HCT116 (cell line): ENCODE results near the gene ROR2. TPM values are rescaled to one million over a fixed set of nuclear protein-coding genes. Genes with fewer than 3 reads are reported as not detected.

ENCODE experiments used
- ATAC-seq: fragments of 200-7000 bp; cut with Tn5 transposase; 2 replicates; pipeline ENCODE4 v1.9.1; 2020; ENCODE audit warnings: mild to moderate bottlenecking, moderate library complexity
- BruUV-seq: library from RNA; stranded (reverse); fragments of 400-500 nt; replicated peaks from 2 replicates; lab custom pipeline; 2021; lab: Mats Ljungman, UMichigan
- CTCF ChIA-PET: fragments of 300-600 bp; sonication (Branson Sonifier 250); formaldehyde crosslinking; loops from one replicate; lab custom pipeline; 2021; ENCODE audit warnings: antibody characterized with exemption; lab: Charles Lee
- POLR2A ChIA-PET: fragments of 300-600, 350-600 bp; sonication (Branson Sonifier 250); formaldehyde crosslinking; loops from one replicate; lab custom pipeline; 2021; ENCODE audit warnings: antibody characterized with exemption; lab: Charles Lee
- RAD21 ChIA-PET, 2 experiments: fragments of 300-600 bp; sonication (Branson Sonifier 250); formaldehyde crosslinking; loops; one replicate each; lab custom pipeline; 2023; ENCODE audit warnings: low total read pairs in 2 of 2; ENCODE audit not compliant: uncharacterized antibody in 2 of 2, unreplicated experiment in 2 of 2, low non-redundant PET in 1 of 2; lab: Charles Lee
- DNase-seq: peaks from one replicate; pipeline ENCODE4 v3.0.0-alpha.2; 2010; ENCODE audit warnings: low read depth, low spot score
- H2AFZ ChIP-seq: fragments of 200-600 bp; shearing (Covaris generic), sonication (generic); 2 replicates; pipeline ENCODE4 v1.6.1; 2017; ENCODE audit warnings: low read depth, mixed run types, mixed read lengths, antibody characterized with exemption, low read length; ENCODE audit not compliant: poor library complexity, severe bottlenecking
- H3K27ac ChIP-seq: 2 replicates; pipeline ENCODE4 v1.5.1; 2012; ENCODE audit warnings: low read depth, low read length
- H3K27me3 ChIP-seq: fragments of 200-600 bp; sonication (generic); 2 replicates; pipeline ENCODE4 v1.6.1; 2016; ENCODE audit warnings: mixed run types, low read length, mixed read lengths; ENCODE audit not compliant: insufficient read depth
- H3K36me3 ChIP-seq, 2 experiments: fragments of 200-500 bp in 1 of 2; fragments of 200-600 bp in 1 of 2; sonication (Bioruptor generic) in 1 of 2; sonication (generic) in 1 of 2; 2 replicates each; pipeline versions ENCODE4 v1.5.1 to v1.6.1; 2014 to 2016; ENCODE audit warnings: low read length in 2 of 2, inconsistent platforms in 1 of 2, mixed read lengths in 1 of 2, mixed run types in 1 of 2; ENCODE audit not compliant: insufficient read depth in 2 of 2, control insufficient read depth in 1 of 2
- H3K4me1 ChIP-seq, 2 experiments: fragments of 200-600 bp in 1 of 2; sonication (generic) in 1 of 2; 2 replicates each; pipeline versions ENCODE4 v1.5.1 to v1.6.1; 2012 to 2017; ENCODE audit warnings: low read length in 2 of 2, inconsistent platforms in 1 of 2, mild to moderate bottlenecking in 1 of 2, mixed read lengths in 1 of 2, mixed run types in 1 of 2, moderate library complexity in 1 of 2; ENCODE audit not compliant: insufficient read depth in 2 of 2, control insufficient read depth in 1 of 2
- H3K4me2 ChIP-seq: fragments of 200-600 bp; sonication (generic); 2 replicates; pipeline ENCODE4 v1.6.1; 2017; ENCODE audit warnings: mixed run types, low read length, mixed read lengths
- H3K4me3 ChIP-seq, 2 experiments: fragments of 200-600 bp in 1 of 2; sonication (generic) in 1 of 2; replicated peaks in 1 of 2; 2 replicates each; pipeline ENCODE4 v1.5.1; 2011 to 2016; ENCODE audit warnings: low read length in 2 of 2, control low read depth in 1 of 2, low read depth in 1 of 2, mild to moderate bottlenecking in 1 of 2, mixed read lengths in 1 of 2, mixed run types in 1 of 2
- H3K79me2 ChIP-seq: fragments of 200-600 bp; sonication (generic); 2 replicates; pipeline ENCODE4 v1.6.1; 2017; ENCODE audit warnings: mild to moderate bottlenecking, mixed run types, low read length, moderate library complexity, mixed read lengths; ENCODE audit not compliant: insufficient read depth
- H3K9ac ChIP-seq: fragments of 200-600 bp; sonication (generic); 2 replicates; pipeline ENCODE4 v1.6.1; 2016; ENCODE audit warnings: low read length, mixed read lengths
- H3K9me2 ChIP-seq: fragments of 200-600 bp; sonication (generic), shearing (Covaris generic); 2 replicates; pipeline ENCODE4 v1.6.1; 2017; ENCODE audit warnings: mixed run types, mild to moderate bottlenecking, moderate library complexity; ENCODE audit not compliant: insufficient read depth
- H3K9me3 ChIP-seq, 2 experiments: fragments of 200-500 bp in 1 of 2; fragments of 200-600 bp in 1 of 2; sonication (Bioruptor generic) in 1 of 2; sonication (generic) in 1 of 2; 2 replicates each; pipeline ENCODE4 v1.6.1; 2014 to 2017; ENCODE audit warnings: low read length in 2 of 2, mixed read lengths in 2 of 2, inconsistent platforms in 1 of 2, low read depth in 1 of 2, mild to moderate bottlenecking in 1 of 2, mixed run types in 1 of 2, moderate library complexity in 1 of 2; ENCODE audit not compliant: control insufficient read depth in 1 of 2, insufficient read depth in 1 of 2
- H4K20me1 ChIP-seq: fragments of 200-600 bp; sonication (generic), shearing (Covaris generic); 2 replicates; pipeline ENCODE4 v1.6.1; 2017; ENCODE audit warnings: mixed run types, mild to moderate bottlenecking, moderate library complexity; ENCODE audit not compliant: insufficient read depth
- CBX3 ChIP-seq: IDR thresholded peaks from 2 replicates; pipeline ENCODE4 v1.6.1; 2012; ENCODE audit warnings: low read depth
- CTCF ChIP-seq, 3 experiments: fragments of 200-600 bp in 1 of 3; sonication (generic) in 1 of 3; IDR thresholded peaks in 2 of 3; conservative IDR thresholded peaks in 1 of 3; 2 replicates each; pipeline ENCODE4 v1.5.1; 2012 to 2017; ENCODE audit warnings: low read depth in 2 of 3, low read length in 2 of 3, antibody characterized with exemption in 1 of 3, borderline replicate concordance in 1 of 3, control low read depth in 1 of 3, mild to moderate bottlenecking in 1 of 3, mixed read lengths in 1 of 3, mixed run types in 1 of 3, moderate library complexity in 1 of 3; ENCODE audit not compliant: insufficient read depth in 1 of 3
- ELF1 ChIP-seq: IDR thresholded peaks from 2 replicates; pipeline ENCODE4 v1.6.1; 2012; ENCODE audit warnings: low read depth, borderline replicate concordance
- EZH2 ChIP-seq: fragments of 200-600 bp; sonication (generic); IDR thresholded peaks from 2 replicates; pipeline ENCODE4 v1.6.1; 2017; ENCODE audit warnings: antibody characterized with exemption, mixed run types
- EZH2phosphoT487 ChIP-seq: fragments of 200-600 bp; IDR thresholded peaks from 2 replicates; pipeline ENCODE4 v1.6.1; 2018; ENCODE audit warnings: antibody characterized with exemption, borderline replicate concordance
- JUND ChIP-seq: IDR thresholded peaks from 2 replicates; pipeline ENCODE4 v1.6.1; 2012
- MAX ChIP-seq: IDR thresholded peaks from 2 replicates; pipeline ENCODE4 v1.6.1; 2012
- POLR2A ChIP-seq: IDR thresholded peaks from 2 replicates; pipeline ENCODE4 v1.7.0; 2011; ENCODE audit warnings: borderline replicate concordance; ENCODE audit not compliant: insufficient read depth, insufficient read length; ENCODE audit errors: extremely low read depth
- POLR2AphosphoS5 ChIP-seq: IDR thresholded peaks from 2 replicates; pipeline ENCODE4 v1.6.1; 2011; ENCODE audit warnings: mild to moderate bottlenecking, low read depth, low read length, moderate library complexity
- RAD21 ChIP-seq: IDR thresholded peaks from 2 replicates; pipeline ENCODE4 v1.6.1; 2012; ENCODE audit warnings: low read depth, mild to moderate bottlenecking
- SIN3A ChIP-seq: IDR thresholded peaks from 2 replicates; pipeline ENCODE4 v1.6.1; 2012; ENCODE audit warnings: low read depth
- SRF ChIP-seq: IDR thresholded peaks from 2 replicates; pipeline ENCODE4 v1.6.1; 2012; ENCODE audit warnings: low read depth
- YY1 ChIP-seq: IDR thresholded peaks from 2 replicates; pipeline ENCODE4 v1.6.1; 2011; ENCODE audit warnings: low read length, low read depth, moderate library complexity, mild to moderate bottlenecking; ENCODE audit not compliant: insufficient replicate concordance; ENCODE audit errors: extremely low read depth
- ZBTB33 ChIP-seq: IDR thresholded peaks from 2 replicates; pipeline ENCODE4 v1.6.1; 2011; ENCODE audit warnings: mild to moderate bottlenecking, low read length, moderate library complexity; ENCODE audit not compliant: insufficient replicate concordance; ENCODE audit errors: extremely low read depth
- ZFX ChIP-seq: fragments of 450-650 bp; IDR thresholded peaks from 2 replicates; pipeline ENCODE4 v1.6.1; 2017
- ZNF274 ChIP-seq: fragments of 200-500 bp; sonication (Bioruptor generic); IDR thresholded peaks from 2 replicates; pipeline ENCODE4 v1.6.1; 2014; ENCODE audit warnings: mild to moderate bottlenecking, low read depth, low read length, inconsistent platforms
- intact Hi-C: fragments of 100-400 bp; cut with micrococcal nuclease; formaldehyde crosslinking; loops from 2 replicates; pipeline ENCODE4 v1.10.0; 2022
- total RNA-seq: library from RNA; stranded (reverse); gene quantifications from one replicate; pipeline ENCODE4 v1.2.1, GENCODE V29; 2021; ENCODE audit not compliant: unreplicated experiment
- TF ChIP-seq, protein P1 (sequence below): IDR thresholded peaks from 2 replicates; pipeline ENCODE4 v1.6.1; 2012
- TF ChIP-seq, protein P2 (sequence below): IDR thresholded peaks from 2 replicates; pipeline ENCODE4 v1.6.1; 2012; ENCODE audit warnings: low read depth

The ROR2 gene
- total RNA-seq, 1 experiment from 2014 or later: 15.7 TPM

GRCh38 chr9:91693226-91693625, 256.8 kb downstream of the ROR2 start:
- Histone ChIP-seq H3K4me1 (no peaks in the 10 kb centered on the region), H2AFZ (no peak overlapping the region), H3K27ac (no peak overlapping the region), H3K4me3 (no peak overlapping the region), H3K9me3 (no peaks in the 10 kb centered on the region), H3K27me3 (no peaks in the 10 kb centered on the region), H3K79me2 (no peaks in the 10 kb centered on the region), H3K9me2 (no peaks in the 10 kb centered on the region), H4K20me1 (no peaks in the 10 kb centered on the region), H3K9ac (no peak overlapping the region), H3K4me2 (no peak overlapping the region), H3K36me3 (no peaks in the 10 kb centered on the region)
- no peak; the same call in 1 of the 2 replicates for ATAC-seq
- ChIA-PET POLR2A (no interaction called here), CTCF (no interaction called here), RAD21 (no interaction called here)
- TF ChIP-seq EZH2phosphoT487 (no peak), SRF (no peak), JUND (no peak), POLR2A (no peak), CBX3 (no peak), EZH2 (no peak), ELF1 (no peak), YY1 (no peak), CTCF (IDR thresholded peaks at IDR 0.05 in 2 of 3, conservative IDR thresholded peaks at IDR 0.05 in 1 of 3; ENCODE audit: borderline replicate concordance in 1 of 3, insufficient read depth in 1 of 3, low read depth in 2 of 3, low read length in 2 of 3) (no peak), ZFX (no peak), MAX (no peak), POLR2AphosphoS5 (no peak), SIN3A (no peak), RAD21 (no peak), ZNF274 (no peak), ZBTB33 (no peak)
- TF ChIP-seq, protein P1, sequence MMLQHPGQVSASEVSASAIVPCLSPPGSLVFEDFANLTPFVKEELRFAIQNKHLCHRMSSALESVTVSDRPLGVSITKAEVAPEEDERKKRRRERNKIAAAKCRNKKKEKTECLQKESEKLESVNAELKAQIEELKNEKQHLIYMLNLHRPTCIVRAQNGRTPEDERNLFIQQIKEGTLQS: no peak
- TF ChIP-seq, protein P2, sequence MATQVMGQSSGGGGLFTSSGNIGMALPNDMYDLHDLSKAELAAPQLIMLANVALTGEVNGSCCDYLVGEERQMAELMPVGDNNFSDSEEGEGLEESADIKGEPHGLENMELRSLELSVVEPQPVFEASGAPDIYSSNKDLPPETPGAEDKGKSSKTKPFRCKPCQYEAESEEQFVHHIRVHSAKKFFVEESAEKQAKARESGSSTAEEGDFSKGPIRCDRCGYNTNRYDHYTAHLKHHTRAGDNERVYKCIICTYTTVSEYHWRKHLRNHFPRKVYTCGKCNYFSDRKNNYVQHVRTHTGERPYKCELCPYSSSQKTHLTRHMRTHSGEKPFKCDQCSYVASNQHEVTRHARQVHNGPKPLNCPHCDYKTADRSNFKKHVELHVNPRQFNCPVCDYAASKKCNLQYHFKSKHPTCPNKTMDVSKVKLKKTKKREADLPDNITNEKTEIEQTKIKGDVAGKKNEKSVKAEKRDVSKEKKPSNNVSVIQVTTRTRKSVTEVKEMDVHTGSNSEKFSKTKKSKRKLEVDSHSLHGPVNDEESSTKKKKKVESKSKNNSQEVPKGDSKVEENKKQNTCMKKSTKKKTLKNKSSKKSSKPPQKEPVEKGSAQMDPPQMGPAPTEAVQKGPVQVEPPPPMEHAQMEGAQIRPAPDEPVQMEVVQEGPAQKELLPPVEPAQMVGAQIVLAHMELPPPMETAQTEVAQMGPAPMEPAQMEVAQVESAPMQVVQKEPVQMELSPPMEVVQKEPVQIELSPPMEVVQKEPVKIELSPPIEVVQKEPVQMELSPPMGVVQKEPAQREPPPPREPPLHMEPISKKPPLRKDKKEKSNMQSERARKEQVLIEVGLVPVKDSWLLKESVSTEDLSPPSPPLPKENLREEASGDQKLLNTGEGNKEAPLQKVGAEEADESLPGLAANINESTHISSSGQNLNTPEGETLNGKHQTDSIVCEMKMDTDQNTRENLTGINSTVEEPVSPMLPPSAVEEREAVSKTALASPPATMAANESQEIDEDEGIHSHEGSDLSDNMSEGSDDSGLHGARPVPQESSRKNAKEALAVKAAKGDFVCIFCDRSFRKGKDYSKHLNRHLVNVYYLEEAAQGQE: no peak
- intact Hi-C loops: no loop called here
- no peak for DNase-seq
- BruUV-seq: no TSS peak
